ENCODE results near the gene PLCB1. TPM values are rescaled to one million over a fixed set of nuclear protein-coding genes. Genes with fewer than 3 reads are reported as not detected.
"Not testable (repeated sequence)": the region's sequence is repeated elsewhere in the genome, so short reads cannot be mapped to it uniquely, and the experiment has no call there.

PLCB1 gene
- total RNA-seq, 4 donors from 2014 or later: 72.9 to 115 (median 76.3) TPM

DNA sequence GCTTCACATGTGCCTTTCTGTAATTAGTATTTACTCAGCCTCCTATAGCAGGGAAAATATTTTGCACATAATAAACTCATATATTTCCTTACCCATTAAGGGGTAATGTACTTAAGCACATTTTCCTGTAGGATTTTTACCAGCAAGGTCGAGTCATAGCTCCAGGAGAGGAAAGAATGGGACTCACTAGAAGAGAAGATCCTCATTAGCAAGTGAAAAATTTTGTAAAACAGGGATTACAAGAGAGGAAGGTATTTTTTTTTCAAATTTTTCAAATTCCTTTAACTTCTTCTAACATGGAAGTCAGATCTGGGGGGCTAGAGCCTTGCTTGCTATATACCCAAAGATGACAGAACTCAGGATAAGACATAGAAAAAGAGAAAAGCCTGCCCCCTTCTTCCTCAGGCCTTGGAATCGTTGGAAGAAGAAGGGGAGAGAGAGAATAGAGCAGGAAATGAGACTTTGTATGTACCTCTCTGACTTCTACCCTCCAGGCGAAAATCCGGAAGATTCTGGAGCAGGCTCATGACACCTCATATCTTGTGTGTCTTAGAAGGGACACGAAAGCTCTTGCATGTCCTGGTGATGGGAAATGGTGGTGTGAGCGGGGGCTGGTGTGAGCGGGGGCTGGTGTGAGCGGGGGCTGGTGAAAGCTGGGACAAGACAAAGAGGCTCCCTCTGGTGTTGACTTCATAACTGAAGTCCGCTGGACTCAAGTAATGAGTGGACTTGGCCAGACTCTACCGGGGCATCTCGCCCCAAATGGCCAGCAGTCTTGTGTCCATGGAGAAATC lies 679.9 kb downstream of the PLCB1 start:
- intact Hi-C loops (cut with DNase I): no loop called here
- Histone ChIP-seq H3K4me3 (no peak overlapping the region), H3K27ac (replicated peaks in 1 of 4) (peak overlapping the region in 3 of 4 donors; percentile 19 to 64 (median 50)), H3K4me1 (peaks cover 3 to 9% (median 7%) of the 10 kb centered on the region in 4 donors), H3K36me3 (no peaks in the 10 kb centered on the region), H3K27me3 (no peaks in the 10 kb centered on the region), H3K9me3 (no peaks in the 10 kb centered on the region)
- TF ChIP-seq POLR2A (IDR thresholded peaks at IDR 0.05; ENCODE audit: low read depth) (no peak), POLR2AphosphoS5 (IDR thresholded peaks at IDR 0.05) (no peak), EP300 (IDR thresholded peaks at IDR 0.05) (no peak)
- TF ChIP-seq, protein P1, sequence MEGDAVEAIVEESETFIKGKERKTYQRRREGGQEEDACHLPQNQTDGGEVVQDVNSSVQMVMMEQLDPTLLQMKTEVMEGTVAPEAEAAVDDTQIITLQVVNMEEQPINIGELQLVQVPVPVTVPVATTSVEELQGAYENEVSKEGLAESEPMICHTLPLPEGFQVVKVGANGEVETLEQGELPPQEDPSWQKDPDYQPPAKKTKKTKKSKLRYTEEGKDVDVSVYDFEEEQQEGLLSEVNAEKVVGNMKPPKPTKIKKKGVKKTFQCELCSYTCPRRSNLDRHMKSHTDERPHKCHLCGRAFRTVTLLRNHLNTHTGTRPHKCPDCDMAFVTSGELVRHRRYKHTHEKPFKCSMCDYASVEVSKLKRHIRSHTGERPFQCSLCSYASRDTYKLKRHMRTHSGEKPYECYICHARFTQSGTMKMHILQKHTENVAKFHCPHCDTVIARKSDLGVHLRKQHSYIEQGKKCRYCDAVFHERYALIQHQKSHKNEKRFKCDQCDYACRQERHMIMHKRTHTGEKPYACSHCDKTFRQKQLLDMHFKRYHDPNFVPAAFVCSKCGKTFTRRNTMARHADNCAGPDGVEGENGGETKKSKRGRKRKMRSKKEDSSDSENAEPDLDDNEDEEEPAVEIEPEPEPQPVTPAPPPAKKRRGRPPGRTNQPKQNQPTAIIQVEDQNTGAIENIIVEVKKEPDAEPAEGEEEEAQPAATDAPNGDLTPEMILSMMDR (IDR thresholded peaks at IDR 0.05): no peak
- WGBS: 93% methylated on average over 10 of the region's 11 CpGs
- DNase-seq (ENCODE audit: extremely low spot score): no peak

DNA sequence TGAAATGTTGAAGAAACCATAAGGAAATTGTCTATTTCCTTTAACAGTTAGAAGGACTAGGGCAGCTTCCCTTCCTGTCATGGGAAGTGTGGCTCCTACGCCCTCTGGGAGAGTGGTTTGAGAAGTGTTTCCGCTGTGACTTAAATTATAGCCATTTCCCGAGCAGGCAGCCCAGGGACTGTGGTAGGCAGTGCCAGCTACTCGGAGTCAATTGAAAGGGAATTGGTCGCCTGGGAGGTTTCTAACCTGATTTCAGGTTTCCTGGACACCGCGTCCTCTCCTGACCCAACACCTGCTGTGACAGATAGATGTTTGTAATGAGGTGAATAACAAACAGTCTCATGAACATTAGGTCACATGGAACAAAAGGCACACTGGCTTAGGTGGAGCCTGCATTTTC lies 680.8 kb downstream of the PLCB1 start:
- DNase-seq (ENCODE audit: extremely low spot score): no peak
- no peaks in the 10 kb centered on the region for H3K36me3 ChIP-seq
- peak overlapping the region in 3 of 4 donors; percentile 19 to 64 (median 50) for H3K27ac ChIP-seq (replicated peaks in 1 of 4)
- no peak overlapping the region for H3K4me3 ChIP-seq
- 92% methylated on average over 7 of the region's 7 CpGs for WGBS
- H3K4me1 ChIP-seq: peaks cover 3 to 5% (median 4%) of the 10 kb centered on the region in 4 donors
- H3K9me3 ChIP-seq: no peaks in the 10 kb centered on the region
- TF ChIP-seq, protein P1 (IDR thresholded peaks at IDR 0.05): no peak
- peak; percentile 2 for TF ChIP-seq EP300 (IDR thresholded peaks at IDR 0.05)
- TF ChIP-seq POLR2AphosphoS5 (IDR thresholded peaks at IDR 0.05): peak; percentile 15 to 20
- no peak for TF ChIP-seq POLR2A (IDR thresholded peaks at IDR 0.05; ENCODE audit: low read depth)
- H3K27me3 ChIP-seq: no peaks in the 10 kb centered on the region
- intact Hi-C loops (cut with DNase I): no loop called here

DNA sequence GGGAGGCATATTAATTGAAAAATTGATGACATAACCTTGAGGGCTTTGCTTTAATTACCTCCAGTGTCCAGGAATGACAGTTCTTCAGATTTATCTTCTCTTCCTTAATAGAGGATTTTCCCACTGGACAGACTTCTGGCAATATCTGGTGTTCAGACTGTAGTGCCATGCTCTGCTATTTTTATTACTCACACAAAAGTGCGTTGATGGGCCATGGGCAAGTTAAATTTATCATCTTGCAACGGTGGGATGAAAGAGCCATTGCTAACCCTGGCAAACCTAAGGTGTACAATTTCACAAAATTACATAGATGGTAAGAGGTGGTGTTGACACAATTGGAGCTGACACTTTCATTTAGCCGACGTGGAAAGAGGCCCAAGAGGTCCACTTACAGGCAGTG lies 683.1 kb downstream of the PLCB1 start:
- DNase-seq (ENCODE audit: extremely low spot score): no peak
- intact Hi-C loops (cut with DNase I): no loop called here

DNA sequence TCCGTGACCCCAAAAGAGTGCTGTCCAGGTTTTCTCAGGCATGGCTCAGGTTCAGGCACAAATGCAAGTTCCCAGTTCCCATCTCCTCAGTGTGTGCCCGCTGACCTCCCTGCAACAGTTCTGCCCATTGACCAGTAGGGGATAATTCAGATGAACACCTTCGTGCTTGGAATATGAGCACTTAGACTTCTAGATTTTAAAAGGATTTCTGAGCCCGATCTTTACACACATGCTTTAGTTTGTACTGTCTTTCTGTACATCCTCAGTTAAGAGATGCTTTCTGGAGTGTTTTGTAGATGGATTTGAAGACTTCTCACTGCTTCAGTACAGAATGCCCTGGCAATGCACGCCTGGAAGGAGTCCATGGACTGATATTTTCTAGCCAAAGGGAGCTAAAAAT lies 697.2 kb downstream of the PLCB1 start:
- Histone ChIP-seq H3K27me3 (no peaks in the 10 kb centered on the region), H3K4me1 (no peaks in the 10 kb centered on the region), H3K4me3 (no peak overlapping the region), H3K36me3 (no peaks in the 10 kb centered on the region), H3K9me3 (no peaks in the 10 kb centered on the region), H3K27ac (replicated peaks in 1 of 4) (no peak overlapping the region)
- intact Hi-C loops (cut with DNase I): no loop called here
- WGBS: 90% methylated on average over 5 of the region's 5 CpGs
- TF ChIP-seq, protein P1 (IDR thresholded peaks at IDR 0.05): peak in 1 of 3 experiments; percentile 14
- TF ChIP-seq EP300 (IDR thresholded peaks at IDR 0.05) (no peak), POLR2AphosphoS5 (IDR thresholded peaks at IDR 0.05) (no peak)
- DNase-seq (ENCODE audit: extremely low spot score): no peak

More for the DNA sequence above, 683.1 kb downstream of the PLCB1 start:
- Histone ChIP-seq H3K27me3 (no peaks in the 10 kb centered on the region), H3K27ac (replicated peaks in 1 of 4) (no peak overlapping the region), H3K4me3 (no peak overlapping the region), H3K9me3 (no peaks in the 10 kb centered on the region), H3K4me1 (no peaks in the 10 kb centered on the region), H3K36me3 (no peaks in the 10 kb centered on the region)
- 82% methylated on average over 4 of the region's 4 CpGs for WGBS
- no peak for TF ChIP-seq POLR2AphosphoS5 (IDR thresholded peaks at IDR 0.05)
- TF ChIP-seq POLR2A (IDR thresholded peaks at IDR 0.05; ENCODE audit: low read depth): no peak
- TF ChIP-seq EP300 (IDR thresholded peaks at IDR 0.05): no peak
- TF ChIP-seq, protein P1 (IDR thresholded peaks at IDR 0.05): no peak

DNA sequence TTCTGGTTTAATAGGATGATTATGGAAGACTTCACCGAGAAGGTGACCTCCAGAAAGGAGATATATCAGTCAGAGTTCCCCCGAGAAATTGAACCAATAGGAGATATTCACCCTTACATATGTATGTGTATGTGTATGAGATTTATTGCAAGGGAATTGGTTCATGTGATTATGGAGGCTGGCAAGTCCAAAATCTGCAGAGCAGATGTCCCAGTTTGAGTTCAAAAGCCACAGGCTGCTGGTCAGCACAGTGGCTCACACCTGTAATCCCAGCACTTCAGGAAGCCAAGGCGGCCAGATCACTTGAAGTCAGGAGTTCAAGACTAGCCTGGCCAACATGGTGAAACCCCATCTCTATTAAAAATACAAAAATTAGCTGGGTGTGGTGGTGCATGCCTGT lies 702.2 kb downstream of the PLCB1 start:
- intact Hi-C loops (cut with DNase I); H3K27ac ChIP-seq (replicated peaks in 1 of 4); H3K36me3 ChIP-seq; H3K4me1 ChIP-seq; DNase-seq (ENCODE audit: extremely low spot score); H3K27me3 ChIP-seq; H3K4me3 ChIP-seq; H3K9me3 ChIP-seq: not testable (repeated sequence)
- 94% methylated on average over 3 of the region's 3 CpGs for WGBS

All from esophagus muscularis mucosa (tissue), 4 donors.